ENCODE data around the gene TRIO. TPM values are rescaled to one million over a fixed set of nuclear protein-coding genes. Genes with fewer than 3 reads are reported as not detected.

Gene TRIO
- total and polyA plus RNA-seq, 2 of the 8 experiments (the other 6 are each of a cell fraction or from before 2014, with no cell fraction given) = 35.1 to 69.1 TPM

DNA sequence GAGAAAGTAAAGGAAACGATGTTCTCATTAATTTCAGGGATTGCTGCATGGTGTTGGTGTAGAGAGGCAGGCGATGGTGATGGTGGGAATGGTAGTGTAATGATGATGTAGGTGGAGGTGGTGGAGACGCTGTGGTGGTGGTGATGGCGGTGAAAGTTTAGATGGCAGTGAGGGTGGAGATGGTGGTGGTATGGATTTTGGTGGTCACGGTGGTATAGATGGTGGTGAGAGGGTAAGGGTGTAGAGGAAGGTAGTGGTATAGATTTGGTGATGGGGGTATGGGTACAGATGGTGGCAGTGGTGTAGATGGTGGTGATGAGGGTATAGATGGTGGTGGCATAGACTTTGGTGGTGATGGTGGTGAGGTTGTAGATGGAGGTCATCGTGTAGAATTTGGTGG lies 259.3 kb downstream of the TRIO start (continued):
- TF ChIP-seq SRF (IDR thresholded peaks at IDR 0.05; ENCODE audit: low read depth, low read length) (no peak), JUND (IDR thresholded peaks at IDR 0.05; ENCODE audit: low read length) (no peak), GTF2F1 (IDR thresholded peaks at IDR 0.05; ENCODE audit: borderline replicate concordance, low read depth, low read length) (no peak), RFX5 (IDR thresholded peaks at IDR 0.05; ENCODE audit: borderline replicate concordance, low read depth, low read length) (no peak)
